Activated naive CD4-positive, alpha-beta T cell treated with anti-CD3 and anti-CD28 coated beads, Interleukin-2, amount 50 U/mL, for 24 hours (primary cell): Measurements from ENCODE around the gene SLC40A1.

Experiments used
- H3K27ac Mint-ChIP-seq: one replicate; pipeline ENCODE4 v1.8.0; 2021; ENCODE audit warnings: mild to moderate bottlenecking, mixed read lengths
- H3K27me3 Mint-ChIP-seq: one replicate; pipeline ENCODE4 v1.8.0; 2021; ENCODE audit warnings: mixed read lengths
- H3K36me3 Mint-ChIP-seq: one replicate; pipeline ENCODE4 v1.8.0; 2021; ENCODE audit warnings: mixed read lengths
- H3K4me1 Mint-ChIP-seq: one replicate; pipeline ENCODE4 v1.8.0; 2021; ENCODE audit warnings: mixed read lengths
- H3K4me3 Mint-ChIP-seq: one replicate; pipeline ENCODE4 v1.8.0; 2021; ENCODE audit warnings: mild to moderate bottlenecking, mixed read lengths
- H3K9me3 Mint-ChIP-seq: one replicate; pipeline ENCODE4 v1.8.0; 2021; ENCODE audit warnings: mixed read lengths

The SLC40A1 gene

GRCh38 chr2:189558516-189559272, 21.9 kb downstream of the SLC40A1 start:
- Mint-ChIP-seq H3K27ac (no peak overlapping the region), H3K36me3 (peaks cover 3% of the 10 kb centered on the region), H3K4me1 (peaks cover 13% of the 10 kb centered on the region), H3K9me3 (no peaks in the 10 kb centered on the region), H3K27me3 (no peaks in the 10 kb centered on the region), H3K4me3 (no peak overlapping the region)

- H3K36me3 Mint-ChIP-seq = peaks cover 3% of the 10 kb centered on the region
- no peak overlapping the region for H3K27ac Mint-ChIP-seq
- no peaks in the 10 kb centered on the region for H3K9me3 Mint-ChIP-seq
- peaks cover 9% of the 10 kb centered on the region for H3K4me1 Mint-ChIP-seq
- no peak overlapping the region for H3K4me3 Mint-ChIP-seq
- H3K27me3 Mint-ChIP-seq = no peaks in the 10 kb centered on the region
Observed at GRCh38 chr2:189557373-189557772, 23.2 kb downstream of the SLC40A1 start.

- no peaks in the 10 kb centered on the region for H3K27me3 Mint-ChIP-seq
- H3K36me3 Mint-ChIP-seq = peaks cover 3% of the 10 kb centered on the region
- no peak overlapping the region for H3K4me3 Mint-ChIP-seq
- peaks cover 9% of the 10 kb centered on the region for H3K4me1 Mint-ChIP-seq
- no peaks in the 10 kb centered on the region for H3K9me3 Mint-ChIP-seq
- H3K27ac Mint-ChIP-seq = no peak overlapping the region
Observed at GRCh38 chr2:189556526-189556925, 24.1 kb downstream of the SLC40A1 start.

- Mint-ChIP-seq H3K27me3 (no peaks in the 10 kb centered on the region), H3K4me3 (no peak overlapping the region), H3K27ac (no peak overlapping the region), H3K4me1 (peaks cover 8% of the 10 kb centered on the region), H3K36me3 (peaks cover 2% of the 10 kb centered on the region), H3K9me3 (no peaks in the 10 kb centered on the region)
Observed at GRCh38 chr2:189555232-189555631, 25.4 kb downstream of the SLC40A1 start.

- no peaks in the 10 kb centered on the region for H3K27me3 Mint-ChIP-seq
- H3K27ac Mint-ChIP-seq = no peak overlapping the region
- H3K36me3 Mint-ChIP-seq = no peaks in the 10 kb centered on the region
- H3K4me3 Mint-ChIP-seq = no peak overlapping the region
- H3K9me3 Mint-ChIP-seq = no peaks in the 10 kb centered on the region
- no peaks in the 10 kb centered on the region for H3K4me1 Mint-ChIP-seq
Observed at GRCh38 chr2:189553504-189554088, 27.0 kb downstream of the SLC40A1 start.

GRCh38 chr2:189552991-189553404, 27.6 kb downstream of the SLC40A1 start:
- Mint-ChIP-seq H3K36me3 (no peaks in the 10 kb centered on the region), H3K27ac (no peak overlapping the region), H3K9me3 (no peaks in the 10 kb centered on the region), H3K4me1 (no peaks in the 10 kb centered on the region), H3K27me3 (no peaks in the 10 kb centered on the region), H3K4me3 (no peak overlapping the region)

GRCh38 chr2:189552334-189552990, 28.1 kb downstream of the SLC40A1 start:
- H3K27ac Mint-ChIP-seq = no peak overlapping the region
- no peaks in the 10 kb centered on the region for H3K4me1 Mint-ChIP-seq
- no peaks in the 10 kb centered on the region for H3K27me3 Mint-ChIP-seq
- H3K36me3 Mint-ChIP-seq = no peaks in the 10 kb centered on the region
- H3K4me3 Mint-ChIP-seq = no peak overlapping the region
- no peaks in the 10 kb centered on the region for H3K9me3 Mint-ChIP-seq

- no peaks in the 10 kb centered on the region for H3K4me1 Mint-ChIP-seq
- no peak overlapping the region for H3K27ac Mint-ChIP-seq
- H3K27me3 Mint-ChIP-seq = no peaks in the 10 kb centered on the region
- H3K36me3 Mint-ChIP-seq = no peaks in the 10 kb centered on the region
- no peak overlapping the region for H3K4me3 Mint-ChIP-seq
- no peaks in the 10 kb centered on the region for H3K9me3 Mint-ChIP-seq
Observed at GRCh38 chr2:189551808-189552207, 28.8 kb downstream of the SLC40A1 start.

GRCh38 chr2:189549449-189549832, 31.1 kb downstream of the SLC40A1 start:
- Mint-ChIP-seq H3K36me3 (no peaks in the 10 kb centered on the region), H3K9me3 (no peaks in the 10 kb centered on the region), H3K27ac (no peak overlapping the region), H3K27me3 (no peaks in the 10 kb centered on the region), H3K4me3 (no peak overlapping the region), H3K4me1 (no peaks in the 10 kb centered on the region)

GRCh38 chr2:189548666-189549448, 31.7 kb downstream of the SLC40A1 start:
- no peaks in the 10 kb centered on the region for H3K9me3 Mint-ChIP-seq
- no peaks in the 10 kb centered on the region for H3K27me3 Mint-ChIP-seq
- no peak overlapping the region for H3K27ac Mint-ChIP-seq
- no peaks in the 10 kb centered on the region for H3K36me3 Mint-ChIP-seq
- no peaks in the 10 kb centered on the region for H3K4me1 Mint-ChIP-seq
- H3K4me3 Mint-ChIP-seq = no peak overlapping the region

GRCh38 chr2:189545418-189545817, 35.2 kb downstream of the SLC40A1 start:
- no peaks in the 10 kb centered on the region for H3K4me1 Mint-ChIP-seq
- H3K9me3 Mint-ChIP-seq = no peaks in the 10 kb centered on the region
- H3K4me3 Mint-ChIP-seq = no peak overlapping the region
- H3K36me3 Mint-ChIP-seq = no peaks in the 10 kb centered on the region
- no peak overlapping the region for H3K27ac Mint-ChIP-seq
- H3K27me3 Mint-ChIP-seq = no peaks in the 10 kb centered on the region

GRCh38 chr2:189544318-189545042, 36.1 kb downstream of the SLC40A1 start:
- H3K4me3 Mint-ChIP-seq = no peak overlapping the region
- H3K9me3 Mint-ChIP-seq = no peaks in the 10 kb centered on the region
- no peaks in the 10 kb centered on the region for H3K4me1 Mint-ChIP-seq
- H3K27me3 Mint-ChIP-seq = no peaks in the 10 kb centered on the region
- H3K27ac Mint-ChIP-seq = no peak overlapping the region
- H3K36me3 Mint-ChIP-seq = no peaks in the 10 kb centered on the region

GRCh38 chr2:189543367-189543766, 37.2 kb downstream of the SLC40A1 start:
- Mint-ChIP-seq H3K27me3 (no peaks in the 10 kb centered on the region), H3K4me3 (no peak overlapping the region), H3K27ac (no peak overlapping the region), H3K36me3 (no peaks in the 10 kb centered on the region), H3K4me1 (no peaks in the 10 kb centered on the region), H3K9me3 (no peaks in the 10 kb centered on the region)

- Mint-ChIP-seq H3K27ac (no peak overlapping the region), H3K27me3 (no peaks in the 10 kb centered on the region), H3K4me1 (no peaks in the 10 kb centered on the region), H3K4me3 (no peak overlapping the region), H3K9me3 (no peaks in the 10 kb centered on the region), H3K36me3 (no peaks in the 10 kb centered on the region)
Observed at GRCh38 chr2:189542145-189542882, 38.3 kb downstream of the SLC40A1 start.

GRCh38 chr2:189541591-189541990, 39.0 kb downstream of the SLC40A1 start:
- Mint-ChIP-seq H3K4me1 (no peaks in the 10 kb centered on the region), H3K9me3 (no peaks in the 10 kb centered on the region), H3K4me3 (no peak overlapping the region), H3K27ac (no peak overlapping the region), H3K27me3 (no peaks in the 10 kb centered on the region), H3K36me3 (no peaks in the 10 kb centered on the region)
